NCI-H748 (cell line): ENCODE measurements around the gene TRIM64.
"Not testable (repeated sequence)": the region's sequence is repeated elsewhere in the genome, so short reads cannot be mapped to it uniquely, and the experiment has no call there.

Experiments used
- DNase-seq: peaks from one replicate; lab custom pipeline; 2025; ENCODE audit not compliant: unreplicated experiment; lab: John Stamatoyannopoulos, UW

Gene TRIM64

DNA sequence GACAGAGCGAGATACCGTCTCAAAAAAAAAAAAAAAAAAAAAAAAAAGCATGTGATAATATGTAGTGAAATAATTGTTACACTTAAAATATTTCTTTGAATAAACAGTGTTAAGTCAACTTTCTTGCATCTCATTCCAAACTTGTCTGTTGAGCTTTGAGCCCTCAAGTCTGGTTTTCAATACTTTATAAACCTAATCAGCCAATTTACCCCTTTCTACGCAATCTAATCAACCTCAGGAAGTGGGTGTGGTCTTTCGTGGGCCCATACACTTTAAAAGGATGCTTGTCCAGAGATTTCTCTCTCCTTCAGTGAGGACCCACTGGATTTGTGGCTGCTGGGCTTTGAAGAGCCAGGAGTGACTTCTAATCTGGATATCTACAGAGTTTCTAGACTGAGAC is at the start of gene TRIM64:
TSS of gene TRIM64 (plus strand) at position 301 of the 400 bp plus-strand sequence. CDS start 2,467 bp downstream, outside the sequence.
- not testable (repeated sequence) for DNase-seq

DNA sequence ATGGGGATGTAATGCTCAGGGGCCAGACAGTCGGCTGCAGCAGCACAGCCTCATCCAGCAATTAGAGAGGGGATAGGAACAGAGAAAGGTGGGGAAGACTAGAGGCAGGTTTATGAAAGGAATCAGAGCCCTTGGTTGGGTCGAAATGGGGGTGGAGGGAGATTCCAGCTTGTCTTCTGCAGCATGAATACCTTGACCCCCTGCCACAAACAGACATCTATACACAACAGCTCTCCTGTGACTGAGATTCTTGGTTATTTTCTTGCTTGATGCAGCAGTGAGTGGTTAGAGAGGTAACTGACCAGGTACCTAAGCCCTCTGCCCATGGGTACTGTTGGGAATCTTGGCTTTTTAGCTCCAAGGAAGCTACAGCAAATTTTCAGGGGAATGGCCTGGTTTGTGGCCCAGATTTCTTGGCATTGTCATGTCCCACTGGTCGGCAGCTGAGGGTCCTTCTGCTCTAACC is 43.6 kb upstream of the TRIM64 start, which contains the start of gene TRIM49D1:
TSS of gene TRIM49D1 (minus strand) at position 51 of the 466 bp plus-strand sequence. CDS start 4,535 bp downstream, outside the sequence.
- DNase-seq = no peak

GRCh38 chr11:89923764-89924163 is 42.1 kb upstream of the TRIM64 start, which contains the start of gene TRIM49D2:
TSS of gene TRIM49D2 (plus strand) at chr11:89924064. CDS start at chr11:89926762, 2,698 bp downstream.
- not testable (repeated sequence) for DNase-seq

DNA sequence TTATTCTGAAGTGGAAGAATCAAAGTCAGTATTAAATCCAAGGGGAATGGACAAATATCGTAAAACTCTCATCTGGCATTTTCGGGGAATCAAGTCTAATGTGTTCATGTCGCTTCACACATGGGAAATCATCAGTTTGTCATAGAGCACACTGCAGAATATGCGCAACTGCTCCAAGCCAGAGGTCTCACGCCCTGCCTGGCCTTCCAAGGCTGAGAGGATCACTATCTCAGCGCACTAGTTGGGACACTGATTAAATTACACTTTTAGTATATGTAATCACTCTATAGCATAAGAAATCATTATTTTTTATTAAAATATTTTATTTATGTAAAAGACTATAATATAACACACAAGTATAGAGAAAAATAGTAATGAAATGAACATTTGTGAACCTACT is 5.0 kb upstream of the TRIM64 start:
- not testable (repeated sequence) for DNase-seq
